Activated T-cell treated with anti-CD3 and anti-CD28 coated beads for 48 hours (primary cell): ENCODE data around the gene PPP1R14B.

Source experiments
- DNase-seq: peaks from one replicate; pipeline ENCODE4 v3.0.0-alpha.2; 2020; ENCODE audit warnings: low read depth

PPP1R14B gene

GRCh38 chr11:64246871-64247728 is at the start of gene PPP1R14B:
PPP1R14B (minus strand) TSS chr11:64246943; CDS start chr11:64246673, 270 bp downstream.
- peak; percentile 82 for DNase-seq

GRCh38 chr11:64296236-64296635 is 49.5 kb upstream of the PPP1R14B start:
- DNase-seq: no peak

- no peak for DNase-seq
These were observed 49.0 kb upstream of the PPP1R14B start for GRCh38 chr11:64295760-64296159.

GRCh38 chr11:64294774-64295173 is 48.0 kb upstream of the PPP1R14B start:
- DNase-seq: no peak

- no peak for DNase-seq
These were observed 45.9 kb upstream of the PPP1R14B start for GRCh38 chr11:64292460-64293254.

- no peak for DNase-seq
These were observed 45.2 kb upstream of the PPP1R14B start for GRCh38 chr11:64291752-64292459.

GRCh38 chr11:64291262-64291751 is 44.6 kb upstream of the PPP1R14B start, which contains the start of gene KCNK4:
KCNK4 (plus strand) TSS chr11:64291302; CDS start chr11:64293019, 1,717 bp downstream.
- DNase-seq: no peak

- DNase-seq: no peak
These were observed 43.9 kb upstream of the PPP1R14B start for GRCh38 chr11:64290352-64291261.

- no peak for DNase-seq
These were observed 42.3 kb upstream of the PPP1R14B start for GRCh38 chr11:64289002-64289564.

GRCh38 chr11:64288353-64288750 is 41.6 kb upstream of the PPP1R14B start:
- no peak for DNase-seq

GRCh38 chr11:64287676-64288352 is 41.1 kb upstream of the PPP1R14B start:
- no peak for DNase-seq

- no peak for DNase-seq
These were observed 40.0 kb upstream of the PPP1R14B start for GRCh38 chr11:64286801-64287159.

- DNase-seq: no peak
These were observed 39.4 kb upstream of the PPP1R14B start for GRCh38 chr11:64285885-64286800.

- peak; percentile 92 for DNase-seq
These were observed 38.5 kb upstream of the PPP1R14B start, which contains the start of gene GPR137 for GRCh38 chr11:64284962-64285884. GPR137 (plus strand) TSS chr11:64285848; CDS start chr11:64286525, 677 bp downstream.

GRCh38 chr11:64284048-64284961 is 37.6 kb upstream of the PPP1R14B start, which contains the start of gene BAD:
BAD (minus strand) TSS chr11:64284665; CDS start chr11:64284368, 297 bp downstream.
- peak; percentile 91 for DNase-seq

- DNase-seq: no peak
These were observed 36.3 kb upstream of the PPP1R14B start for GRCh38 chr11:64283092-64283491.
